GM12891 (cell line): ENCODE measurements around the gene PPP1R12B.
"Not testable (repeated sequence)": the region's sequence is repeated elsewhere in the genome, so short reads cannot be mapped to it uniquely, and the experiment has no call there.

Experiments
- DNase-seq: peaks from one replicate; pipeline ENCODE4 v3.0.0; 2011; ENCODE audit warnings: low spot score; ENCODE audit not compliant: insufficient read length
- FAIRE-seq: peaks from 2 replicates; lab custom pipeline; 2011; peaks lifted over from hg19 to GRCh38; lab: Jason Lieb, UNC
- PAX5 ChIP-seq: IDR thresholded peaks from 2 replicates; pipeline ENCODE4 v1.6.1; 2011; ENCODE audit warnings: low read length, moderate library complexity, mild to moderate bottlenecking; ENCODE audit not compliant: insufficient read depth, severe bottlenecking
- POLR2A ChIP-seq: IDR thresholded peaks from 2 replicates; pipeline ENCODE4 v1.6.1; 2011; ENCODE audit warnings: low read depth, low read length, control low read depth
- POLR2AphosphoS5 ChIP-seq: IDR thresholded peaks from 2 replicates; pipeline ENCODE4 v1.6.1; 2011; ENCODE audit warnings: low read depth, low read length, control low read depth
- POU2F2 ChIP-seq: IDR thresholded peaks from 2 replicates; pipeline ENCODE4 v1.6.1; 2011; ENCODE audit warnings: low read depth, mild to moderate bottlenecking, control low read depth, low read length, moderate library complexity
- SPI1 ChIP-seq: IDR thresholded peaks from 2 replicates; pipeline ENCODE4 v1.6.1; 2011; ENCODE audit warnings: low read depth, low read length, control low read depth
- TAF1 ChIP-seq: IDR thresholded peaks from 2 replicates; pipeline ENCODE4 v1.6.1; 2011; ENCODE audit warnings: low read depth, low read length, control low read depth

Gene PPP1R12B

DNA sequence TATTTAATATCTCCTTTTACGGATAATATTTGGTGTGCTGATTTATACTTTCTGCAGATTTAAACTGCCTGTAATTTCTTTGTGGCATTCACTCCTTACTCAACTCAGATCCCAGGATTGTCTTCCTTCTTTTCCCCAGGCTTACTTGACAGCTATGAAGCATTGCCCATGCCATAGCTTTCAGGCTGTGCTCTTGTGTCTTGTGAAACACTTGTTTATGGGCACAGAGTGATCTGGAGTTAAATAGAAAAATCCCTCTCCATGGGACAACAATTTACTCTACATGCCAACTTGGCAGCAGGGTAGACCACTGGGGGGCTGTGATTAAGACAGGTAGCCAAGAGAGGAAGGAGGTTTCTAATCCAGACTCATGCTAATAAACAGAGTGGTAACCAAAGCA, 57.4 kb downstream of the PPP1R12B start:
- DNase-seq (no peak), FAIRE-seq (no peak)
- TF ChIP-seq POU2F2 = no peak

GRCh38 chr1:202406896-202407295, 58.4 kb downstream of the PPP1R12B start:
- FAIRE-seq, DNase-seq: not testable (repeated sequence)

DNA sequence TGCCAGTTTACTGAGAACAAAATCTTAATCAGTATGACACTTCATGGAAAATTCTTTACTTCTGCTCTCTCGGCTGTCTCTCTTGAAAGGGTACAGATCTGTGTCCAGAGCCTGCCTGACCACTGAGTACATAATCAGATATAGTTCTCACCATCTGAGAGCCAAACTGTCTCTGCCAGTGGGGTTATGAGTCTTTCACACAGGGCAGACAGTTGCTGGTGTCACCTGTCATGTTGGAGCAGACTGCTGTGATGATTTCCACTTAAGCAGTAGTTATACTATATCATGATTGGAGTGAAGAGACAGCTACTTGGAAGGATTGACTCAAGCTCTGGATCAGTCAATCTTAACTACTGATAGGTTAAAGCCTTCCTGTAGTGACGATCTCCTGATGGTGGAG, 58.9 kb downstream of the PPP1R12B start:
- FAIRE-seq, DNase-seq: not testable (repeated sequence)

DNA sequence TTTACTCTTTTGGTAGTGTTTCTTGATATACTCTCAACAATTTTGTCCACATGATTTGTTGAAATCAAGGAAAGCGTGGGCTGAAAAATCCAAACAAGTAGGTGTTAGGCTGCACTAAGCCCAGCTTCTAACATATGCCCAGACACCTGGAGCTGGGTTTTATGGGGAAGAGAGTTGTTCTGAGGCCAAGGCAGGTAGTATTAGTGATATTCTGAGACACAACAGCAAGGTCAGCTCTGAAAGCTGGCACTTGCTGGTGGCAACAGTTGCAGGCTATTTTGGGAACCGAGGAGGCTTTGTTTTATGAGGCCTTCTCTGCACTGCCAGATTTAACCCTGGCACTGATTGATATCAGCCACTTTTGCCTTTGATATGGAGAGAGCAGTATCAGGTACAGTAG, 61.8 kb downstream of the PPP1R12B start:
- not testable (repeated sequence) for DNase-seq, FAIRE-seq

DNA sequence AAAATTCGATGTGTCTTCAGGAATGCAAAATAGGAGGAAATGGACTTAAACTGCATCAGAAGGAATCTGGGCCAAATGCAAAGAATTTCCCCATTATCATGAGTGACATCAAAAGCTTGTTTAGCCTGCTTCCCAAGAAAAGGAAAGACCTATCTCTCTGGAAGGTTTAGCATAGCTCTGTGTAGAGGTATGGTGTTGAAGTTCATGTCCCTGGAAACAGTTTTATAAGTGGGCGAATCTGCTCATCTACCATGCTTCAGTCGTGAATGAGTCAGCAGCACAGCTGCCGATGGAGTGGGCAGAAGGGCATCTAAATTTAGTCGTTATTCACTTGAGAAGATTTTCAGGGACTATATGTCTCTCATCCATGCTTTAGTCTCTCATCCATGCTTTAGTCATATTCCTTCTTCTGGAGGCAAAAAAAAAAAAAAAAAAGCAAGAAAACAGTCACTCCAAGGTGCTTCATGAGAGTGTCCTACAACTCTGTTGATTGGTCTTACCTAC, 62.4 kb downstream of the PPP1R12B start:
- not testable (repeated sequence) for DNase-seq
- peak; percentile 50 for FAIRE-seq

DNA sequence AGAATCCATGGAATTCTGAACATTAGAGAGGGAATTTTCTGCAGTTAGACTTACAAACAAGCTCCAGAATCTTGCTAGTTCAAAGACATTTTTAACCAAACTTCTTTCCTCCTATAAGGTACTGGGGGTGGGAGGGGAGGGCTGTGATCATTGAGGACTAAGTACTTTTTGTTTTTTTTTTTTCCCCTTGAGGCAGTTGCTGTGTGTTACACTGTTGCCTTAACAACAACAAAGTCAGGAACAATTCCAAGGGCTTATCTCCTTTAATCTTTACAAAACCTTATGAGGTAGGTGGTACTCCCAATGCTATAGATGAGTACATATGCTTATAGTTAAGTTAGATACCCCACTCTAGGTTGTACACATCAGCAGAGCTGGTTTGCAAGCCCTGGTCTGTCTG, 62.9 kb downstream of the PPP1R12B start:
- TF ChIP-seq SPI1 (no peak), PAX5 (no peak), POLR2A (no peak), POLR2AphosphoS5 (no peak), POU2F2 (no peak), TAF1 (no peak)
- no peak for FAIRE-seq
- DNase-seq = no peak

- not testable (repeated sequence) for DNase-seq, FAIRE-seq
These were observed 63.9 kb downstream of the PPP1R12B start for GRCh38 chr1:202412421-202412820.

GRCh38 chr1:202416641-202417040, 68.1 kb downstream of the PPP1R12B start:
- no peak for TF ChIP-seq POLR2A
- TF ChIP-seq POLR2AphosphoS5 = no peak
- TF ChIP-seq TAF1 = no peak
- no peak for DNase-seq
- no peak for FAIRE-seq

DNA sequence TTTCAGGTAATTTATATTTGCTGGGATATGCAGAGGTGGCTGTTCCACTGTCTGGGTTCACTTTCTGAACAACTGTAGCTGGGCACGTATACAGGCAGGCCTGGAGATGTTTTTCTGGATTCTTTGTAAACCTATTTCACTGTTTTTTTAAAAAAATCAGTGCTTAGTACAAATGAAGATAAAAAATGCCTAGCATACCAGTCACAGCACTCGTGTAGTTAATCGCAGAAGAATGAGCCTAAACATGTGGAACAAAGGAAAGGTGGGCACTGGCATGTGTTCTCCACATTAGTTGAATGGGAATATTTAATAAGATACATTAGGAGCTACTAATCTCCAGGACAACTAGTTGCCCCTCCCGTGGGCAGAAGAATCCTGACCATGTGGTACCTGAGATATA, 68.6 kb downstream of the PPP1R12B start:
- DNase-seq, FAIRE-seq: not testable (repeated sequence)

DNA sequence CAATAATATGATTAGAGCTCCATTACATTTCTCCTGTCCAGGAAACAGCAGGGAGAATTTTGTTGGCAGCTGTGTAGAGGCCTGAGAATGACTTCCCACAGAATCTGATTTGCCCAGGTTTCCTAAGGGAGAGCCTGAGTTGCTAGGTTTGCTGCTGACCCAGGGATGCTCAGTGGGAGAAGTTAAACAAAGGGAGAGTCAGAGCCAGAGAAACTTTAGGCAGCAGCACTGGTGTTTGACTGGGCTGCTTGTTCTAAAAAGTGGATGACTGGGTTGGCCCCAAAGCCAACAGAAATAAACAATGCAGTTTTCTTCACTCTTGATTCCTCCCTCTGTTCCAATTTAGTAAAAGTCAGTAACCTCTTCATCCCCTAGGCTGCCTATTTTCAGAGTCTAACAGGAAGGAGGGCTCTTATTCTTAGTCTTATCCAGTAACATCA, 69.3 kb downstream of the PPP1R12B start:
- DNase-seq, FAIRE-seq: not testable (repeated sequence)

DNA sequence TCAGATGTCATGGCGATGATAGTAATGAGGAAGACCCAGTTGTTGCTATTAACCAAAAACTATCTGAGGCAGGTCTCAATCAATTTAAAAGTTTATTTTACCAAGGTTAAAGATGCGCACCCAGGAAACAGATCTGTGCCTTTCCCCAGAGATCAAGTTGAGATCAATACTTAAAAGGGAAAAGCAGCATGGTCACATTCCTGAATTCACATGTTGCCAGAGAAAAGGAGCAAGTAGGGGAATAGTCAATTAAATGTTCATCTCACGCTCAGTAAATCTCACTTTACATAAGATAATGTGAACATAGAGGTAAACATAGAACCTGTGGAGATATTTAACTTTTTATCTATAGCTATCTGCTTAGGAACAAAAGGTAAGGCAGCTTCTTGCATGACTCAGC, 71.2 kb downstream of the PPP1R12B start:
- not testable (repeated sequence) for DNase-seq, FAIRE-seq

- not testable (repeated sequence) for FAIRE-seq, DNase-seq
These were observed 72.1 kb downstream of the PPP1R12B start for GRCh38 chr1:202420422-202421094.

- FAIRE-seq = not testable (repeated sequence)
These were observed 74.2 kb downstream of the PPP1R12B start for GRCh38 chr1:202422709-202423108.

GRCh38 chr1:202424260-202424659, 75.8 kb downstream of the PPP1R12B start:
- FAIRE-seq, DNase-seq: not testable (repeated sequence)

More at GRCh38 chr1:202422709-202423108, 74.2 kb downstream of the PPP1R12B start:
- DNase-seq = not testable (repeated sequence)

DNA sequence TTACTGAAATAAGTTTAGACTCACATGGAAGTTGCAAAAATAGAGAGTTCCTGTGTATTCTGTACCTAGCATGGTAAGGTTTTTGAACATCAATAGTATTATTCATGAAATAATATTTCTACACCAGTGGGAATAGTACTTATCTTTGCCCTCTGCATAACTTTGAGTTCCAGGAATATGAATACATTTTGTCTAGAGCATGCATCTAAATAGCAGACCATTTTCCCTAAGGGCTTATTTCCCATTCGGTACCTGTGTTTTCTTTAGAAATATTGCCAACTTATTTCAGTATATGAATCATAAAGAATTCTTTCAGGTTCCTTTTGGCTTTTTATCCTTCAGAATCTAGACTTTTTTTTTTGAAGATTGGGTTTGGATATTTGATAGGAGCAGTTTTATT, 81.6 kb downstream of the PPP1R12B start:
- not testable (repeated sequence) for DNase-seq, FAIRE-seq

- not testable (repeated sequence) for DNase-seq
These were observed 83.8 kb downstream of the PPP1R12B start for GRCh38 chr1:202432338-202432737.

More at GRCh38 chr1:202432338-202432737, 83.8 kb downstream of the PPP1R12B start:
- not testable (repeated sequence) for FAIRE-seq
